OCI-LY1 (cell line): ENCODE measurements around the gene ZNF142.

Source experiments
- H2AFZ ChIP-seq: fragments of 200-600 bp; sonication (generic), shearing (Covaris generic); 2 replicates; pipeline ENCODE4 v1.6.0; 2014; ENCODE audit warnings: antibody characterized with exemption, mild to moderate bottlenecking, low read length
- H3F3A ChIP-seq: fragments of 200-600 bp; sonication (generic), shearing (Covaris generic); 2 replicates; pipeline ENCODE4 v1.6.0; 2014; ENCODE audit warnings: mild to moderate bottlenecking, antibody characterized with exemption, low read length, moderate library complexity; ENCODE audit not compliant: insufficient read depth
- H3K27ac ChIP-seq: fragments of 200-600 bp; sonication (generic); 2 replicates; pipeline ENCODE4 v1.5.1; 2014; ENCODE audit warnings: low read length, mixed run types, mild to moderate bottlenecking, low read depth; ENCODE audit not compliant: poor library complexity, severe bottlenecking
- H3K27me3 ChIP-seq: fragments of 200-600 bp; sonication (generic); 2 replicates; pipeline ENCODE4 v1.6.0; 2014; ENCODE audit warnings: antibody characterized with exemption, mild to moderate bottlenecking, low read length, moderate library complexity; ENCODE audit not compliant: insufficient read depth
- H3K36me3 ChIP-seq: fragments of 200-600 bp; sonication (generic); 2 replicates; pipeline ENCODE4 v1.6.1; 2014; ENCODE audit warnings: mild to moderate bottlenecking, antibody characterized with exemption, low read length, moderate library complexity, mixed read lengths; ENCODE audit not compliant: insufficient read depth
- H3K4me1 ChIP-seq: fragments of 200-600 bp; sonication (generic); 2 replicates; pipeline ENCODE4 v1.5.1; 2014; ENCODE audit warnings: mild to moderate bottlenecking, low read length, moderate library complexity; ENCODE audit not compliant: insufficient read depth, severe bottlenecking
- H3K4me2 ChIP-seq: fragments of 200-600 bp; sonication (generic), shearing (Covaris generic); 2 replicates; pipeline ENCODE4 v1.6.1; 2014; ENCODE audit warnings: low read length
- H3K4me3 ChIP-seq: fragments of 200-600 bp; sonication (generic); 2 replicates; pipeline ENCODE4 v1.5.1; 2014; ENCODE audit warnings: low read length, low read depth, mild to moderate bottlenecking, mixed read lengths; ENCODE audit not compliant: poor library complexity, severe bottlenecking
- H3K79me2 ChIP-seq: fragments of 200-600 bp; shearing (Covaris generic); 2 replicates; pipeline ENCODE4 v1.6.1; 2016; ENCODE audit warnings: mixed run types, low read length, mixed read lengths; ENCODE audit not compliant: insufficient read depth
- H3K9ac ChIP-seq: fragments of 200-600 bp; sonication (generic), shearing (Covaris generic); 2 replicates; pipeline ENCODE4 v1.6.1; 2014; ENCODE audit warnings: mild to moderate bottlenecking, low read length, mixed read lengths
- H3K9me2 ChIP-seq: fragments of 200-600 bp; sonication (generic), shearing (Covaris generic); 2 replicates; pipeline ENCODE4 v1.6.1; 2014; ENCODE audit warnings: low read depth, mild to moderate bottlenecking, low read length, mixed read lengths
- H3K9me3 ChIP-seq: fragments of 200-600 bp; shearing (Covaris generic); 2 replicates; pipeline ENCODE4 v1.6.1; 2014; ENCODE audit warnings: low read length, mixed read lengths
- H4K20me1 ChIP-seq: fragments of 200-600 bp; sonication (generic), shearing (Covaris generic); 2 replicates; pipeline ENCODE4 v1.6.0; 2016; ENCODE audit warnings: mild to moderate bottlenecking, low read length; ENCODE audit not compliant: insufficient read depth
- CTCF ChIP-seq: fragments of 200-600 bp; sonication (generic), shearing (Covaris generic); IDR thresholded peaks from 2 replicates; pipeline ENCODE4 v1.5.1; 2017; ENCODE audit warnings: mild to moderate bottlenecking, antibody characterized with exemption, low read length, moderate library complexity, mixed read lengths
- EZH2 ChIP-seq: fragments of 200-600 bp; sonication (generic), shearing (Covaris generic); IDR thresholded peaks from 2 replicates; pipeline ENCODE4 v1.8.0; 2017; ENCODE audit warnings: borderline replicate concordance, mixed run types, mild to moderate bottlenecking, antibody characterized with exemption, low read length, moderate library complexity, mixed read lengths

ZNF142 gene

GRCh38 chr2:218618102-218618860, 41.1 kb downstream of the ZNF142 start:
- Histone ChIP-seq H3K9me2 (no peaks in the 10 kb centered on the region), H3K9me3 (no peaks in the 10 kb centered on the region), H3K9ac (no peak overlapping the region), H3K4me3 (no peak overlapping the region), H3K4me2 (no peak overlapping the region), H2AFZ (no peak overlapping the region), H3K4me1 (no peaks in the 10 kb centered on the region), H3F3A (no peaks in the 10 kb centered on the region), H3K79me2 (no peaks in the 10 kb centered on the region), H3K27ac (no peak overlapping the region), H4K20me1 (no peaks in the 10 kb centered on the region), H3K36me3 (no peaks in the 10 kb centered on the region), H3K27me3 (no peaks in the 10 kb centered on the region; the same call in 1 of the 2 replicates)
- no peak for TF ChIP-seq EZH2
- TF ChIP-seq CTCF, result peak; percentile 16; the same call in 1 of the 2 replicates

GRCh38 chr2:218615868-218616315, 43.5 kb downstream of the ZNF142 start:
- Histone ChIP-seq H3K9me3 (no peaks in the 10 kb centered on the region), H3K79me2 (no peaks in the 10 kb centered on the region), H3F3A (no peaks in the 10 kb centered on the region), H2AFZ (no peak overlapping the region), H3K36me3 (no peaks in the 10 kb centered on the region), H3K27ac (no peak overlapping the region), H3K27me3 (no peaks in the 10 kb centered on the region; the same call in 1 of the 2 replicates), H4K20me1 (no peaks in the 10 kb centered on the region), H3K4me1 (no peaks in the 10 kb centered on the region), H3K4me3 (no peak overlapping the region), H3K4me2 (no peak overlapping the region), H3K9ac (no peak overlapping the region), H3K9me2 (no peaks in the 10 kb centered on the region)
- TF ChIP-seq CTCF (no peak), EZH2 (no peak)

GRCh38 chr2:218607436-218608115, 51.8 kb downstream of the ZNF142 start, which contains the start of gene PLCD4:
TSS of gene PLCD4 (plus strand) at chr2:218607899. CDS start at chr2:218615740, 7,841 bp downstream.
- Histone ChIP-seq H4K20me1 (no peaks in the 10 kb centered on the region), H3K27me3 (no peaks in the 10 kb centered on the region), H3K9ac (no peak within 1 kb of the TSS), H3K27ac (no peak within 1 kb of the TSS), H2AFZ (no peak within 1 kb of the TSS), H3K9me2 (no peaks in the 10 kb centered on the region), H3K9me3 (no peaks in the 10 kb centered on the region), H3K4me1 (no peaks in the 10 kb centered on the region), H3K36me3 (no peaks in the 10 kb centered on the region), H3K79me2 (no peaks in the 10 kb centered on the region), H3K4me2 (no peak within 1 kb of the TSS), H3K4me3 (no peak within 1 kb of the TSS), H3F3A (no peaks in the 10 kb centered on the region)
- no peak for TF ChIP-seq CTCF
- TF ChIP-seq EZH2, result no peak
